ENCODE measurements around the gene ADM.

The ADM gene

DNA sequence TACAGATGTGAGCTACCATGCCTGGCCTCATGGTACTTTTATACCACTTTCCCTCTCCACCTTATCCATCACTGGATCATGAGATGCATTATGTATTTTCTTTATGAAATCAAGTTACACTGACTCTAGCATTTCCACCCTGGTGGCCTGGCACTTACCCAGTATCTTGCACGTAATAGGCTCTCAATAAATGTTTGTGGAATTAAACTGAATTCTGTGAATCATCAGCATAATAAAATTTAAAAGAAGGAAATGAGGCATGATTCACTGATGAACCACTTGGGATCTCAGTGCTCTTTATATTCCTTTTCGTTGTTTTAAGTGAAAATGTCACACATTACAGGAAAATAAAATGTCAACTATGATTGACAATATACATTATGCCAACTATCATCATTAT is 25.1 kb downstream of the ADM start:
- DNase-seq: no peak

DNA sequence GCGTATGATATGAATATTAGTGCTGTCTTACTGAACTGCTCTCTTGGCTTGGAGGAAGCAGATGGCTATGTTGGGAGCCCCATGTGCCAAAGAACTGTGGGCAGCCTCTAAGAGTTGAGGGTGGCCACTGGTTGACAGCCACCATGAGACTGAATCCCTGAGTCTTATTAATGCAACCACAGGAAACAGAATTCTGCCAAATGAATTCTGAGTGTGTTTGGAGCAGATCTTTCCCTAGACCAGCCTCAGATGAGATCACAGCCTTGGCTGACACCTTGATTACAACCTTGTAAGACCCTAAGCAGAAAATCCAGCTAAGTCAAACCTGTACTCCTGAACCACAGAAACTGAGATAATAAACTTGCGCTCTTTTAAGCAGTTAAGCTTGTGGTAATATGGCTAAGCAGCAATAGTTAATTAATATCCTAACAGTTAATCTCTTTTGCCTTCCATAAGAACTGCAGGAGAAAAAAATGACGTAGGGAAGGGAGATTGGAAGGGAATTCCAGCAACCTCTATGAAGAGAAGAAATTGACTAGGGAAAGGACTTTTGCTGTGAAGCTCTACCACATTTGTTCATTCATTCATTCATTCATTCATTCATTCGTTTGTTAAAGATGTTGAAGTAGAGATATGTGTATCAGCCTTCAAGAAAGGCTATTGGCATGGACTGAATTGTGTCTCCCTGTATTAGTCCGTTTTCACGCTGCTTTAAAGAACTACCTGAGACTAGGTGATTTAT is 26.8 kb downstream of the ADM start:
- no peak for DNase-seq

DNA sequence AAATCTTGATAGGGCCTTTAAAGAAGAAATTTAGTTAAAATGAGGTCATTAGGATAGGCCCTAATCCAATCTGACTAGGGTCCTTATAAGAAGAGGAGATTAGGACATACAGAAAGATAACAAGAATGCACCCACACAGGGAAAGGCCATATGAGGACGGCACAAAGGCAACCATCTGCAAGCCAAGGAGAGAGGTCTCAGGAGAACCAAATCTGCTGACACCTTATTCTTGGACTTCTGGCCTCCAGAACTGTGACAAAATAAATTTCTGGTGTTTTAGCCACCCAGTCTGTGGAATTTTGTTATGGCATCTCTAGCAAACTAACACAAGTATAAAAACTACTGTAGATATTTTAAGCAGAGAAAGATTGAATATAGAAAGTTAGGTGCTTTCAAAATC is 28.6 kb downstream of the ADM start:
- DNase-seq: no peak

DNA sequence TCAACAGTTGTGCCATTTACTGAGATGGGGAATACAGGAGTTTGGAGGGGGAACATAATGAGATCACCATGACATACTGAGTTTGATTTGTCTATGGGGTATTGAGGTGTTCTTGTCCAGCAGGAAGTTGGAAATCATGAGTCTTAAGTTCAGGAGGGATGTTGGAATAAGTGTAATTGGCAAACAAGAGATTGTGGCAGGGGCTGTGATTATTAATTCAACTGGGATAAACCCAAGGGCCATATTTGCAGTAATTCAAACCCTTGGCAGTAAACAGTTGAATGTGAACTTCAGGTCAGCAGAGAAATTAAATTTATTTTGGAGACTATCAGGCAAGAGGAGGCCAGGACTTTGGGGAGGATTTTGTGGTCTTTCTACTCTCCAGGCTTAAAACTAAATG is 33.4 kb downstream of the ADM start:
- DNase-seq: no peak

DNA sequence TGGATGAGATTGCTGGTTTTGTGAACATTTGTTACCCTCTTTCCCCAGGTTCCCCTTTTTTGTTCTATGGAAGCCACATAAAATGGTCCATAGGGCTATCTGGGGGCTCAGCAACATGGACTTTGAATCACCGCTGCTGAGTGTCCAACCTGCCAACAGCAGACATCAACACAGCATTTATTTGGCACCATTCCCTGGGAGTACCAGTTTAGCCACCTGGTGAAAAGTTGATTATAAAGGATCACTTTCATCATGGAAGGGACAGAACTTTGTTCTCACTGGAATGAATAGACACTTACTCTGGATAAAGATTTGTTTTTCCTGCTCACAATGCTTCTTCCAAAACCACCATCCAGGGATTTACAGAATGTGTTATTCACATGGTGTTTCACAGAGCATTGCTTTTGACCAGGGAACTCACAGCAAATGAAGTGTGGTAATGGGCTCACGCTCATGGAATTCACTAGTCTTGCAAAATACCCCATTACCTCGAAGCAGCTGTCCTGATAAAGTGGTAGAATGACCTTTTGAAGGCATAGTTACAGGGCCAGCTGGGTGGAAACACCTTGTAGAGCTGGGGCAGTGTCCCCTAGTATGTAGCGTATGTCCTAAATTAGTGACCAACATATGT is 43.9 kb downstream of the ADM start:
- no peak for DNase-seq

DNA sequence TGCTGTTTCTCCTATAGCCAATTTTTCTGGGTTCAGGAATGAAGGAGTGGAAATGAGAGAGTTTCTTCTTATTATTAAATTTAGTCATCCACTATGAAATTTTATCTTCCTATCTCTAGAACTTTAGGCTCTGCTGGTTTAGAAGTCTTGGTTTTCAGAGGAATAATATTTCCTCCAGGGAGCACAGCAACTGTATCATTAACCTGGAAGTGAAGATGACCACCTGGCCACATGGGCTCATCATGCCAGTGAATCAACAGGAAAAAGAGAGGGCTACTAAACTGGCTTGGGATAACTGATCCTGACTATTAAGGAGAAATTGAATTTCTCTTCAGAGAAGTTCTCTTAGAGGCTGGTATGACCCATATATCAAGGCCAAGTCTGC is 44.4 kb downstream of the ADM start:
- DNase-seq: no peak

DNA sequence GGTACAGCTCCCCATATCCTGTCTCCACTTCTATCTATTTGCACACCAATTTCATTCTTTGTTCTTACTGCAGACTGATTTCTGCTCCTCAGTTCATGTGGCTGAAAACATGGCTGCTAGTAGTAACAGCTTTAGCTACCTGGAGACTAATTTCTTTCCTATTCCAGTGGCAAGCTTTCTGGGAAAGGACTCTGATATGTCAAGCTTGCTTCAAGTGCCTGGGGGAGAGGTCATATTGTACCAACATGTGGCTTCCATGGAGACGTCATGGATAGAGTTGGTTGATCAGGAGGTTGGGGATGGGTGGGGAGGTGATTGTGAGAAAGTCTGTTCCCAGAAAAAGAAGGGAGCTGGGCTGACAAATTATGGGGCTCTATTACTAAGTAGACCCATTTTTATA is 44.9 kb downstream of the ADM start:
- no peak for DNase-seq

DNA sequence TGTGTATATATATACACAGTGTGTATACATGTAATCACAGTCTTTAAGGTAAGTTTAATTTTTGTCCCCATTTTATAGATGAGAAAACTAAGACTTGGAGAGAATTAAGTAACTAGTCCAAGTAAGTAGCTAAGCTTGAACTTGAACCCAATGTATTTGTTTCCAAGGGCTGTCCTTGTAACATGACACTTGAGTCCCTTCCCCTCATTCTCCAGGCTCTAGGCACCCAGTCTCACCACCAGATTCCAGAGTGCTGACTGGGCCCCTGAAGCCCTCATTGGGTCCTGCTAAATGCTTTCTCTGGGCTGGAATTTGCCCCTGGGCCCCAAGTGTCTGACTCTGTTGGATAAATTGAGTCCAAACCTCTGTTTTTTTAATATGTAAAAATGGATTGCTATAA is 45.5 kb downstream of the ADM start:
- no peak for DNase-seq

DNA sequence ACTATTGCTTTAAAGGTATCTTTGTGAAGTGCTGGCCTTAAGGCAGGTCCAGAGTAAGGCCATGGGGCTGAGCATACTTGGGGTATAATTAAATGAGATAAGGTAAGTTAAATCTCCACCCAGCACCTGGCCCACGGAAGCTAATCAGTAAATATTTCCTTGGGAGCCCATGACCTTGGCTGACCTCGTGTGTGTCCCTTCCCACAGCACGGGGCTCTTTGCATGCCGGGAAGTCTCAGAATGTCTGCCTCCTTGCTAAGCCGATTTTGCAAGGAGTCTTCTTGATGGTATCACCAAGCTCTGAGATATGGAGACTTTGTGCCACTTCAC is 46.5 kb downstream of the ADM start:
- no peak for DNase-seq

DNA sequence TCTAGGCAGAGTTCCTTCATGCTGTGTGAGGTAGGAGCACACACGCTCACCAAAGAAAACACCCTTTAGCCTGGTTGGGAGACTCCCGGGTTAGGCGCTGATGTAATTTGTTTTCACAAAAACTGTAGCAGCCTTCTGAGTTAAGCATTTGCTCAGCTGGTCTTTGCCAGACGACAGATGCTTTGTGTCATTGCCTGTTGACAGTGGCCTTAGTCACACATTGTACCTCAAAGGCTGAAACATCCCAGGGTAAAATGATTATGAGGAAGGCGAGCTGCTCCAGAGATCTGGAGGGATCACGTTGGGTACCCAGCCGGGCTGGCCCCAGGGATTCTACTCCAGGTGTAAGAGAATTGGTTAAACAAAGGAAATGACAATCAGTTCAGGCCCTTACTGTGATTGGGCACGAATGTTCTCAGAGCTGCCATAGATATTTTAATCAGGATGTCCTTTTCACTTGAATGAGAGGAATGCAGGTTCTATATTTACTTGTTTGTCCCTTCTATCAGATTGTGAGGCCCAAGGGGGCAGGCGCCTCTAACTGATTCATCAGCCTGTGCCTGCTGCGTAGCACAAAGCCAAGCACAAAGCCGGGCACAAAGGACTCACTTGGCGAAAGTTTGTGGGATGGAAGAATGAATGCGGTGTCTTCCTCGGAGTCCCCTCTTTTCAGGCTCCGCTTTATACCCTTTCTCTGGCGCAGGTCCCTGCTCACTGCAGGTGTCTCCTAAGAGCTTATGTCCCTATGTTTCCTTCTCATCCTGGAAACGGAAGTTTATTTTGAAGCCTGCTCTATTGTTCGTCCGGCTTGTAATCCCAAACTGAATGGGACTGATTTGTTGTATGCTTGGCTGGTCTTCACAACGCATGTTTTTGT is 47.1 kb downstream of the ADM start:
- no peak for DNase-seq

DNA sequence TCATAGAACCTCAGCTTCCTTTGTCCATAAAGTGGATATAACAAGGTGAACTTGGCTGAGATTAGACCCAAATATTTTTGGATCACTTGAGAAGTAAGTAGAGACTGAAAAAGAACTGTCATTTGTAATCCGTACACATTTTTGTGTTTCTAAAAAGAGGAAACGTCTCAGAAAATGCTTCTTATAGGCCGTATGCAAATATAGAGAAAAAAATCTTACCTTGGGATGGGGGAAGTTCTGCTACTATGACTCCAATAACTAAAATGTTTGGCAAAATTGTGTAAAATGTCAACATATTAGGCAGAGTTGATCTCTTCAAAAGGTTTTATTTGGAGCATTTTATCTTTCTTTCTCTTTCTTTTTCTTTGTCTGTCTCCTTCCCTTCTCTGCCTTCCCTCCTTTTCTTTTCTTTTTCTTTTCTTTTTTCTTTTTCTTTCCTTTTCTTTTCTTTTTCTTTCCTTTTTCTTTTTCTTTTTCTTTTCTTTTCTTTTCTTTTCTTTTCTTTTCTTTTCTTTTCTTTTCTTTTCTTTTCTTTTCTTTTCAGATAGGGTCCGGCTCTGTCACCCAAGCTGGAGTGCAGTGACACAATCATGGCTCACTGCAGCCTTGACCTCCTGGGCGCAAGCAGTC is 48.2 kb downstream of the ADM start:
- no peak for DNase-seq

DNA sequence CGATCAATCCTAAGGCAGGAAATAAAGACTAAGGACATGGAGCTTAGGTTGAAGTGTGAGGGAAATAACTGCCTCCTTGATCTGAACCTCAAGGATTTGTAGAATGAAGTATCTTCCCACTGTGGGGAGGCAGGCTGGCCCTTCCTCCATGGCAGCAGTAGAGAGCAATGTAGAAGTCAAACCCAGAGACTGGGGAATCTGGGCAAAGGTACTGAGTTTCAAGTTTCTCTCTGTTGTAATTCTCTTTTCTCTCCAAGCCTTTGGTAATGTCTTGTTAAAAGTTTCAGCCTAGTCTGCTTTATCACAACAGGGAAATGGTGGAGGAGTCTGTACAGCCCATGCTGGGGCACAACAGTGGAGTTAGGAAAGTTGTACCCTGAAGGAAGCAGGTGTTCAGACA is 49.5 kb downstream of the ADM start:
- DNase-seq: no peak

DNA sequence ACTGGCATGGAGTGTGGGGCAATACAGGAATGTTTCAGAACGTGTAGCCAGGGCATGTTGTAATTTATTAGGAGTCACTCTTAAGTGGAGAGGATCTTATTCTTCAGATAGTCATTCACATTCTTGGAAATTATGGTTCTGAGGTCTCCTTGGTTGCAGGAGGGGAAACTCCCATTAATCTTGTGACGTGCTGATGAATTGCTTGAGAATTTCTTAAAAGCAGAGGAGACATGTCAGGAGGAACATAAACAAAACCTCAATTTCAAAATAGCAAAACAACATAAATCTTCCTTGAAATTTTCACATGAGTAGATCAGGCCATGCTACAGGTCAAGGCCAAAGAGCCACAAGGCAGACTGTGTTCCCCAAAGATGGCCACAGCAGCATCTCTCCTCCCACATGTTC is 50.4 kb downstream of the ADM start:
- DNase-seq: no peak

DNA sequence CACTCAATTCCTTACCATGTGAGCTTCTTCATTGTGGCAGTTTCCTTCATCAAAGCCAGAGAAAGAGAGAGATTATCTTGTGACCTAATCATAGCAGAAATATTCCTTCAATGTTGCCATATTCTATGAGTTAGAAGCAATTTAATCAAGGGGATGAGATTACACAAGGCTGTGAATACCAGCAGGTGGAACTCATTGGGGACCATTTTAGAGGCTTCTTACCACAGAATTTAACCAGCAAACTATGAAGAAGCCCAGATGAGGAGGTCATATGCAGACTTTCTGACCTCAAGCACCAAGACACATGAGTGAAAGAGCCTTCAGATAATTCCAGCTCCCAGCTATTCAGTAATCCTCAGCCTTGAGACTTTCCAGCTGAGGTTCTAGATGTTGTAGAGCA is 51.3 kb downstream of the ADM start:
- no peak for DNase-seq

Data from CD4-positive, alpha-beta T cell treated with Interleukin-6 for 4 hours (primary cell).